ENCODE data around the gene SYCE3. TPM values are rescaled to one million over a fixed set of nuclear protein-coding genes. Genes with fewer than 3 reads are reported as not detected.
A peak's percentile ranks its signal among the peaks of the same experiment; 100 is the strongest.

SYCE3 gene
- total RNA-seq, 1 donor from 2014 or later: not detected

DNA sequence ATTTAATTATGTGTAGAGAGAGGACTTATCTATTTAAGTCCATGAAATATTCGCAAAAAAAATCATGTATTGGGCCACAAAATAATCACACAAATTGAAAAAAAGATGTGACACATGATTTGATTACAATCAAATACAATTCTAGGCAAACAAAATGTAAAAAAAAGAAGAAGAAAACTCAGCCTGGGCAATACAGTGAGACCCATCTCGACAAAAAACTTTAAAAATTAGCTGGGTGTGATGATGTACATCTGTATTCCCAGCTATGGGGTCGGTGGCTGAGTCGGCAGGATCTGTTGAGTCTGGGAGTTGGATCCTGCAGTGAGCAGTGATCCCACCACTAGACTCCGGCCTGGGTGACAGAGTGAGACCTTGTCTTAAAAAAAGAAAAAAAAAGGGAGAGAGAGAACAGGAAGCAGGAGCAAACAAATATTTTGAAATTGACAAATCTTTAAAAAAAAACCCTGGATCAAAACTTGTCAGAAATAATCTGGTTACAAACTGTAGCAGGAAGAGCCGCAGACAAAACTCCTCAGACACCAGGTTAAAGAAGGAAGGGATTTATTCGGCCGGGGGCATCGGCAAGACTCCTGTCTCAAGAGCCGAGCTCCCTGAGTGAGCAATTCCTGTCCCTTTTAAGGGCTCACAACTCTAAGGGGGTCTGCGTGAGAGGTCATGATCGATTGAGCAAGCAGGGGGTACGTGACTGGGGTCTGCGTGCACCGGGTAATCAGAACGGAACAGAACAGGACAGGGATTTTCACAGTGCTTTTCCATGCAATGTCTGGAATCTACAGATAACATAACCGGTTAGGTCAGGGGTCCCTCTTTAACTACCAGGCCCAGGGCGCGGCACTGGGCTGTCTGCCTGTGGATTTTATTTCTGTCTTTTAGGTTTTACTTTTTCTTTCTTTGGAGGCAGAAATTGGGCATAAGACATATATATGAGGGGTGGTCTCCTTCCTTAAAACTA lies 29.6 kb downstream of the SYCE3 start:
- Histone ChIP-seq H3K9me3 (ENCODE audit: control insufficient read depth in 3 of 3, low read length in 3 of 3) (no peaks in the 10 kb centered on the region), H3K9ac (ENCODE audit: low read depth in 1 of 3, low read length in 3 of 3) (no peak overlapping the region), H3K36me3 (ENCODE audit: control insufficient read depth in 3 of 3, insufficient read depth in 3 of 3, low read length in 3 of 3) (no peaks in the 10 kb centered on the region), H3K27me3 (ENCODE audit: control insufficient read depth in 3 of 3, insufficient read depth in 3 of 3, low read length in 3 of 3) (peaks cover 30 to 57% (median 45%) of the 10 kb centered on the region in 3 donors), H3K4me1 (ENCODE audit: control insufficient read depth in 3 of 3, insufficient read depth in 3 of 3, low read length in 3 of 3) (peaks cover 5 to 33% (median 24%) of the 10 kb centered on the region in 3 donors), H3K27ac (ENCODE audit: low read depth, low read length) (peak overlapping the region; percentile 93), H3K4me3 (ENCODE audit: low read length in 3 of 3) (no peak overlapping the region)

GRCh38 chr22:50531962-50532674 lies 30.6 kb downstream of the SYCE3 start:
- peak overlapping the region; percentile 78 to 86 (median 83) for H3K9ac ChIP-seq (ENCODE audit: low read depth in 1 of 3, low read length in 3 of 3)
- peaks cover 30 to 59% (median 45%) of the 10 kb centered on the region in 3 donors for H3K27me3 ChIP-seq (ENCODE audit: control insufficient read depth in 3 of 3, insufficient read depth in 3 of 3, low read length in 3 of 3)
- H3K4me1 ChIP-seq (ENCODE audit: control insufficient read depth in 3 of 3, insufficient read depth in 3 of 3, low read length in 3 of 3): peaks cover 9 to 38% (median 29%) of the 10 kb centered on the region in 3 donors

GRCh38 chr22:50531546-50531961 lies 31.2 kb downstream of the SYCE3 start:
- Histone ChIP-seq H3K9me3 (ENCODE audit: control insufficient read depth in 3 of 3, low read length in 3 of 3) (no peaks in the 10 kb centered on the region), H3K27ac (ENCODE audit: low read depth, low read length) (peak overlapping the region; percentile 93), H3K9ac (ENCODE audit: low read depth in 1 of 3, low read length in 3 of 3) (peak overlapping the region; percentile 78 to 86 (median 83)), H3K27me3 (ENCODE audit: control insufficient read depth in 3 of 3, insufficient read depth in 3 of 3, low read length in 3 of 3) (peaks cover 30 to 64% (median 45%) of the 10 kb centered on the region in 3 donors), H3K4me3 (ENCODE audit: low read length in 3 of 3) (peak overlapping the region; percentile 65 to 70 (median 66)), H3K36me3 (ENCODE audit: control insufficient read depth in 3 of 3, insufficient read depth in 3 of 3, low read length in 3 of 3) (no peaks in the 10 kb centered on the region), H3K4me1 (ENCODE audit: control insufficient read depth in 3 of 3, insufficient read depth in 3 of 3, low read length in 3 of 3) (peaks cover 10 to 44% (median 33%) of the 10 kb centered on the region in 3 donors)

More at GRCh38 chr22:50531962-50532674, 30.6 kb downstream of the SYCE3 start:
- Histone ChIP-seq H3K9me3 (ENCODE audit: control insufficient read depth in 3 of 3, low read length in 3 of 3) (no peaks in the 10 kb centered on the region), H3K4me3 (ENCODE audit: low read length in 3 of 3) (peak overlapping the region in 2 of 3 donors; percentile 65 to 70), H3K36me3 (ENCODE audit: control insufficient read depth in 3 of 3, insufficient read depth in 3 of 3, low read length in 3 of 3) (no peaks in the 10 kb centered on the region), H3K27ac (ENCODE audit: low read depth, low read length) (peak overlapping the region; percentile 93)

DNA sequence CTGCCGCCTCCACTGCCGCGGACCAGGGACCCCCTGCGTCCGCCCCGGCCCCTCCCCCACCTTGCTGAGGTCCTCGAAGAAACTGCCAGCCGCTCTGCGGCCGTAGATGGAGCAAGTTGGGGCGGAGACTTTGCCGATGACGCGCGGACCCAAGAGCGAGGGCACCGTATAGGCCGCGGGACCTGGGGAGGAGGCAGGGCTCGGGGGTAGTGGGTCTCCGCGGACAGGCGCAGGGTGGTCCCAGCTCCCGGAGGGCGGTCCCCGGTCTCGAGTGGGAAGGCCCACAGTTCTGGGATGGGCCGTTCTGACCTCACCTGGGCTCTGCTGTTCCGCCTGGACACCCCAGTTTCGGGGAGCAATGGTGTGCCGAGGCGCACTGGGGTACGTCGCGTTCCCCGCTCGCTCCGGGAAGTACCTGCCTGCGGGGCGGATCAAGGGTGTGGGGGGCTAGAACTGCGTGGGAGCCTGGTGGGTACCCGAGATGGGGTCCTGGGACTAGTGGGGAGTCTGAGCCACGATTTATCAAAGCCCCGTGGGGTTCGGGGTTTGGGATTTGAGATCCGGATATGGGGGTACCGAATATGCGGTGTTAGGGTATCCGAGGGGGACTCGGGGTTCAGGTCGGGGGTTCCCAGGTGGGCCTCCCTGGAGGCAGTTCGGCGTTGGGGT lies 31.7 kb downstream of the SYCE3 start:
- Histone ChIP-seq H3K36me3 (ENCODE audit: control insufficient read depth in 3 of 3, insufficient read depth in 3 of 3, low read length in 3 of 3) (no peaks in the 10 kb centered on the region), H3K4me1 (ENCODE audit: control insufficient read depth in 3 of 3, insufficient read depth in 3 of 3, low read length in 3 of 3) (peaks cover 10 to 49% (median 35%) of the 10 kb centered on the region in 3 donors), H3K27me3 (ENCODE audit: control insufficient read depth in 3 of 3, insufficient read depth in 3 of 3, low read length in 3 of 3) (peaks cover 30 to 66% (median 45%) of the 10 kb centered on the region in 3 donors), H3K9ac (ENCODE audit: low read depth in 1 of 3, low read length in 3 of 3) (peak overlapping the region; percentile 78 to 86 (median 83)), H3K9me3 (ENCODE audit: control insufficient read depth in 3 of 3, low read length in 3 of 3) (no peaks in the 10 kb centered on the region), H3K4me3 (ENCODE audit: low read length in 3 of 3) (peak overlapping the region; percentile 65 to 75 (median 66)), H3K27ac (ENCODE audit: low read depth, low read length) (peak overlapping the region; percentile 93)

- Histone ChIP-seq H3K27me3 (ENCODE audit: control insufficient read depth in 3 of 3, insufficient read depth in 3 of 3, low read length in 3 of 3) (peaks cover 30 to 66% (median 45%) of the 10 kb centered on the region in 3 donors), H3K9ac (ENCODE audit: low read depth in 1 of 3, low read length in 3 of 3) (peak overlapping the region in 2 of 3 donors; percentile 62 to 86), H3K9me3 (ENCODE audit: control insufficient read depth in 3 of 3, low read length in 3 of 3) (no peaks in the 10 kb centered on the region), H3K4me3 (ENCODE audit: low read length in 3 of 3) (peak overlapping the region; percentile 38 to 75 (median 65)), H3K36me3 (ENCODE audit: control insufficient read depth in 3 of 3, insufficient read depth in 3 of 3, low read length in 3 of 3) (no peaks in the 10 kb centered on the region), H3K4me1 (ENCODE audit: control insufficient read depth in 3 of 3, insufficient read depth in 3 of 3, low read length in 3 of 3) (peaks cover 10 to 50% (median 35%) of the 10 kb centered on the region in 3 donors), H3K27ac (ENCODE audit: low read depth, low read length) (peak overlapping the region; percentile 93)
Observed at GRCh38 chr22:50530580-50530876, 32.2 kb downstream of the SYCE3 start.

GRCh38 chr22:50529897-50530579 lies 32.7 kb downstream of the SYCE3 start, which contains the start of gene TYMP:
TSS of gene TYMP (minus strand) at chr22:50530012. CDS start at chr22:50529709, 303 bp downstream.
- H3K4me3 ChIP-seq (ENCODE audit: low read length in 3 of 3): peak within 1 kb of the TSS; percentile 66 to 75 (median 68)
- H3K27me3 ChIP-seq (ENCODE audit: control insufficient read depth in 3 of 3, insufficient read depth in 3 of 3, low read length in 3 of 3): peaks cover 30 to 63% (median 45%) of the 10 kb centered on the region in 3 donors
- H3K9me3 ChIP-seq (ENCODE audit: control insufficient read depth in 3 of 3, low read length in 3 of 3): no peaks in the 10 kb centered on the region
- peak within 1 kb of the TSS; percentile 93 for H3K27ac ChIP-seq (ENCODE audit: low read depth, low read length)
- H3K4me1 ChIP-seq (ENCODE audit: control insufficient read depth in 3 of 3, insufficient read depth in 3 of 3, low read length in 3 of 3): peaks cover 10 to 53% (median 37%) of the 10 kb centered on the region in 3 donors
- H3K9ac ChIP-seq (ENCODE audit: low read depth in 1 of 3, low read length in 3 of 3): peak within 1 kb of the TSS in 2 of 3 donors; percentile 78 to 86
- H3K36me3 ChIP-seq (ENCODE audit: control insufficient read depth in 3 of 3, insufficient read depth in 3 of 3, low read length in 3 of 3): no peaks in the 10 kb centered on the region

- Histone ChIP-seq H3K36me3 (ENCODE audit: control insufficient read depth in 3 of 3, insufficient read depth in 3 of 3, low read length in 3 of 3) (peaks cover 0 to 1% (median 0%) of the 10 kb centered on the region in 3 donors), H3K27ac (ENCODE audit: low read depth, low read length) (peak overlapping the region; percentile 93), H3K27me3 (ENCODE audit: control insufficient read depth in 3 of 3, insufficient read depth in 3 of 3, low read length in 3 of 3) (peaks cover 30 to 60% (median 45%) of the 10 kb centered on the region in 3 donors), H3K9me3 (ENCODE audit: control insufficient read depth in 3 of 3, low read length in 3 of 3) (no peaks in the 10 kb centered on the region), H3K9ac (ENCODE audit: low read depth in 1 of 3, low read length in 3 of 3) (peak overlapping the region in 2 of 3 donors; percentile 73 to 74), H3K4me1 (ENCODE audit: control insufficient read depth in 3 of 3, insufficient read depth in 3 of 3, low read length in 3 of 3) (peaks cover 15 to 59% (median 43%) of the 10 kb centered on the region in 3 donors), H3K4me3 (ENCODE audit: low read length in 3 of 3) (peak overlapping the region; percentile 56 to 75 (median 68))
Observed at GRCh38 chr22:50529416-50529896, 33.3 kb downstream of the SYCE3 start.

DNA sequence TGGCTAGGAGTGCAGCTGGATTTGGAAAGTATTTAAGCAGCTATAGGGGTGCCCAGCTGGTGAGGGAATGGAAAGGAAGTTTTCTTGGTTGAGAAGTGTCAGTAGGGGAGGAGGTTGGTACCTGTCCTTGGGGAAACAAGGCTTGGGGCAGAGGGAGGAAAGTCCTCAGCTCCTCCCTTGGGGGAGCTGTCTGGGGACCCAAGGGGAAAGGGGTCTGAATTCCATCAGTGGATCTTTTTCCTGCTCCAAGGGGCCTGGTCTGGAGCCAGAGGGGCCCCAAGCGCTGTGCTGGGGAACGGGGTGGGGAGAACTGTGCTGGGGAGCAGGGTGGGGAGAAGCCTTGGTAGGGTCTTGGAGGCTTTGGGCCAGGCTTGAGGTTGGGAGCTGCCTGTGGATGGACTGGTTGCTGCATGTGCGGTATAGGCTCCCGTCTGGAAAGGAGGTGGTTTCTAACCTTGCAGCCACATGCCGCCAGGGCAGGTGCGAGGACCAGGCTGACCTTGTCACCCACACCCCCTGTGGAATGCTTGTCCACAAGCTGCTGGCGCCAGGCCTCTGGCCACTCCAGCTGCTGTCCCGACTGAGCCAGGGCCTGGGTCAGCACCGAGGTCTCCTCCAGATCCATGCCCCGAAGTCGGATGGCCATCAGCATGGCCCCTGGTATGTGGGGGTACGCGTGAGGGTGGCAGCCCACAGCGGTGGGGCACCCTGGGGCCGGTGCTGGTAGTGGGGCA lies 33.9 kb downstream of the SYCE3 start:
- peaks cover 30 to 57% (median 39%) of the 10 kb centered on the region in 3 donors for H3K27me3 ChIP-seq (ENCODE audit: control insufficient read depth in 3 of 3, insufficient read depth in 3 of 3, low read length in 3 of 3)
- H3K9ac ChIP-seq (ENCODE audit: low read depth in 1 of 3, low read length in 3 of 3): peak overlapping the region in 2 of 3 donors; percentile 73 to 74
- H3K9me3 ChIP-seq (ENCODE audit: control insufficient read depth in 3 of 3, low read length in 3 of 3): no peaks in the 10 kb centered on the region
- peak overlapping the region; percentile 93 for H3K27ac ChIP-seq (ENCODE audit: low read depth, low read length)
- H3K36me3 ChIP-seq (ENCODE audit: control insufficient read depth in 3 of 3, insufficient read depth in 3 of 3, low read length in 3 of 3): peaks cover 2 to 6% (median 4%) of the 10 kb centered on the region in 3 donors
- peaks cover 20 to 65% (median 48%) of the 10 kb centered on the region in 3 donors for H3K4me1 ChIP-seq (ENCODE audit: control insufficient read depth in 3 of 3, insufficient read depth in 3 of 3, low read length in 3 of 3)
- peak overlapping the region; percentile 15 to 75 (median 68) for H3K4me3 ChIP-seq (ENCODE audit: low read length in 3 of 3)
